ENCODE data around the gene PLA2G4D. TPM values are rescaled to one million over a fixed set of nuclear protein-coding genes. Genes with fewer than 3 reads are reported as not detected.

Gene PLA2G4D
- total and polyA plus RNA-seq, 7 experiments from 2014 or later = not detected

GRCh38 chr15:42133886-42134502, 39.6 kb upstream of the PLA2G4D start:
- peaks cover 6 to 27% (median 16%) of the 10 kb centered on the region in 5 donors for H3K27me3 Mint-ChIP-seq
- CTCF ChIA-PET = interaction anchor here (0.6 to 1.2 kb wide), 3 partner anchors 16 to 60 kb away, joined by 3 to 4 read pairs (median 3); no protein-coding TSS in a partner anchor
- H3K27ac ChIP-seq (ENCODE audit: low read depth, low read length) = no peak overlapping the region
- H3K9me3 ChIP-seq (ENCODE audit: control insufficient read depth in 2 of 3, low read length in 3 of 3) = no peaks in the 10 kb centered on the region
- H3K27ac Mint-ChIP-seq = no peak overlapping the region
- H3K4me1 Mint-ChIP-seq = peaks cover 0 to 7% (median 0%) of the 10 kb centered on the region in 7 donors
- peak in 5 of 9 donors; percentile 12 to 72 (median 23) for DNase-seq
- H3K4me3 Mint-ChIP-seq = no peak overlapping the region
- no peaks in the 10 kb centered on the region for H3K36me3 ChIP-seq (ENCODE audit: control insufficient read depth in 2 of 3, insufficient read depth in 3 of 3, low read length in 3 of 3)
- intact Hi-C loops (cut with micrococcal nuclease) = loop anchor here in 1 of 2 donors (1.0 kb wide), 1 partner anchor 68 kb away; no protein-coding TSS in a partner anchor
- no peaks in the 10 kb centered on the region for H3K27me3 ChIP-seq (ENCODE audit: control insufficient read depth in 2 of 2, insufficient read depth in 2 of 2, low read length in 2 of 2)
- no peaks in the 10 kb centered on the region for H3K4me1 ChIP-seq (ENCODE audit: control insufficient read depth in 2 of 2, insufficient read depth in 2 of 2, low read length in 2 of 2)
- POLR2A ChIA-PET = interaction anchor here (0.6 kb wide), 1 partner anchor 20 kb away, joined by 3 read pairs; no protein-coding TSS in a partner anchor
- ATAC-seq = peak; percentile 74
- no peaks in the 10 kb centered on the region for H3K9me3 Mint-ChIP-seq
- no peaks in the 10 kb centered on the region for H3K36me3 Mint-ChIP-seq
- no peak overlapping the region for H3K4me3 ChIP-seq (ENCODE audit: low read length)

GRCh38 chr15:42133356-42133755, 39.0 kb upstream of the PLA2G4D start:
- intact Hi-C loops (cut with micrococcal nuclease) = no loop called here
- H3K36me3 ChIP-seq (ENCODE audit: control insufficient read depth in 2 of 3, insufficient read depth in 3 of 3, low read length in 3 of 3) = no peaks in the 10 kb centered on the region
- no peaks in the 10 kb centered on the region for H3K9me3 ChIP-seq (ENCODE audit: control insufficient read depth in 2 of 3, low read length in 3 of 3)
- H3K27ac ChIP-seq (ENCODE audit: low read depth, low read length) = no peak overlapping the region
- DNase-seq (peak in 1 of 9 donors; percentile 7), ATAC-seq (no peak)
- no peak overlapping the region for H3K4me3 ChIP-seq (ENCODE audit: low read length)
- Mint-ChIP-seq H3K27ac (no peak overlapping the region), H3K4me1 (peaks cover 0 to 7% (median 0%) of the 10 kb centered on the region in 7 donors), H3K27me3 (peaks cover 6 to 27% (median 19%) of the 10 kb centered on the region in 5 donors), H3K9me3 (no peaks in the 10 kb centered on the region), H3K4me3 (no peak overlapping the region), H3K36me3 (no peaks in the 10 kb centered on the region)
- ChIA-PET POLR2A (interaction anchor here (0.6 kb wide), 1 partner anchor 20 kb away, joined by 3 read pairs; no protein-coding TSS in a partner anchor), CTCF (interaction anchor here (1.0 kb wide), 1 partner anchor 30 kb away, joined by 3 read pairs; no protein-coding TSS in a partner anchor)
- no peaks in the 10 kb centered on the region for H3K27me3 ChIP-seq (ENCODE audit: control insufficient read depth in 2 of 2, insufficient read depth in 2 of 2, low read length in 2 of 2)
- no peaks in the 10 kb centered on the region for H3K4me1 ChIP-seq (ENCODE audit: control insufficient read depth in 2 of 2, insufficient read depth in 2 of 2, low read length in 2 of 2)

- Mint-ChIP-seq H3K27me3 (peaks cover 10 to 29% (median 25%) of the 10 kb centered on the region in 5 donors), H3K36me3 (no peaks in the 10 kb centered on the region), H3K27ac (no peak overlapping the region), H3K9me3 (no peaks in the 10 kb centered on the region), H3K4me3 (no peak overlapping the region), H3K4me1 (peaks cover 0 to 6% (median 0%) of the 10 kb centered on the region in 7 donors)
- intact Hi-C loops (cut with micrococcal nuclease) = no loop called here
- CTCF ChIA-PET = no interaction called here
- Histone ChIP-seq H3K4me1 (ENCODE audit: control insufficient read depth in 2 of 2, insufficient read depth in 2 of 2, low read length in 2 of 2) (no peaks in the 10 kb centered on the region), H3K27ac (ENCODE audit: low read depth, low read length) (no peak overlapping the region), H3K36me3 (ENCODE audit: control insufficient read depth in 2 of 3, insufficient read depth in 3 of 3, low read length in 3 of 3) (no peaks in the 10 kb centered on the region), H3K9me3 (ENCODE audit: control insufficient read depth in 2 of 3, low read length in 3 of 3) (no peaks in the 10 kb centered on the region), H3K4me3 (ENCODE audit: low read length) (no peak overlapping the region), H3K27me3 (ENCODE audit: control insufficient read depth in 2 of 2, insufficient read depth in 2 of 2, low read length in 2 of 2) (no peaks in the 10 kb centered on the region)
- DNase-seq (peak in 1 of 9 donors; percentile 14), ATAC-seq (no peak)
- POLR2A ChIA-PET = no interaction called here
These were observed 37.8 kb upstream of the PLA2G4D start for GRCh38 chr15:42131826-42132806.

- Histone ChIP-seq H3K27ac (ENCODE audit: low read depth, low read length) (no peak overlapping the region), H3K4me3 (ENCODE audit: low read length) (no peak overlapping the region), H3K4me1 (ENCODE audit: control insufficient read depth in 2 of 2, insufficient read depth in 2 of 2, low read length in 2 of 2) (no peaks in the 10 kb centered on the region), H3K36me3 (ENCODE audit: control insufficient read depth in 2 of 3, insufficient read depth in 3 of 3, low read length in 3 of 3) (no peaks in the 10 kb centered on the region), H3K27me3 (ENCODE audit: control insufficient read depth in 2 of 2, insufficient read depth in 2 of 2, low read length in 2 of 2) (no peaks in the 10 kb centered on the region), H3K9me3 (ENCODE audit: control insufficient read depth in 2 of 3, low read length in 3 of 3) (no peaks in the 10 kb centered on the region)
- H3K27me3 Mint-ChIP-seq = peaks cover 10 to 27% (median 25%) of the 10 kb centered on the region in 5 donors
- H3K4me1 Mint-ChIP-seq = peaks cover 0 to 6% (median 0%) of the 10 kb centered on the region in 7 donors
- DNase-seq = peak in 1 of 9 donors; percentile 10
- no peaks in the 10 kb centered on the region for H3K9me3 Mint-ChIP-seq
- ChIA-PET POLR2A (no interaction called here), CTCF (no interaction called here)
- no peak overlapping the region for H3K4me3 Mint-ChIP-seq
- no peak for ATAC-seq
- H3K27ac Mint-ChIP-seq = no peak overlapping the region
- H3K36me3 Mint-ChIP-seq = no peaks in the 10 kb centered on the region
- intact Hi-C loops (cut with micrococcal nuclease) = no loop called here
These were observed 36.6 kb upstream of the PLA2G4D start for GRCh38 chr15:42131006-42131405.

- POLR2A ChIA-PET = no interaction called here
These were observed 36.1 kb upstream of the PLA2G4D start for GRCh38 chr15:42130246-42130986.

GRCh38 chr15:42129364-42129763, 35.0 kb upstream of the PLA2G4D start:
- H3K4me3 Mint-ChIP-seq = no peak overlapping the region
- intact Hi-C loops (cut with micrococcal nuclease) = no loop called here
- H3K27me3 Mint-ChIP-seq = peaks cover 15 to 37% (median 25%) of the 10 kb centered on the region in 5 donors

More at GRCh38 chr15:42130246-42130986, 36.1 kb upstream of the PLA2G4D start:
- CTCF ChIA-PET = interaction anchor here (0.9 kb wide), 1 partner anchor 8 kb away, joined by 3 read pairs; no protein-coding TSS in a partner anchor
- Histone ChIP-seq H3K4me3 (ENCODE audit: low read length) (no peak overlapping the region), H3K36me3 (ENCODE audit: control insufficient read depth in 2 of 3, insufficient read depth in 3 of 3, low read length in 3 of 3) (no peaks in the 10 kb centered on the region), H3K9me3 (ENCODE audit: control insufficient read depth in 2 of 3, low read length in 3 of 3) (no peaks in the 10 kb centered on the region), H3K27ac (ENCODE audit: low read depth, low read length) (no peak overlapping the region), H3K4me1 (ENCODE audit: control insufficient read depth in 2 of 2, insufficient read depth in 2 of 2, low read length in 2 of 2) (no peaks in the 10 kb centered on the region), H3K27me3 (ENCODE audit: control insufficient read depth in 2 of 2, insufficient read depth in 2 of 2, low read length in 2 of 2) (no peaks in the 10 kb centered on the region)
- Mint-ChIP-seq H3K9me3 (no peaks in the 10 kb centered on the region), H3K27ac (no peak overlapping the region), H3K4me3 (no peak overlapping the region), H3K4me1 (peaks cover 0 to 3% (median 0%) of the 10 kb centered on the region in 7 donors), H3K36me3 (no peaks in the 10 kb centered on the region), H3K27me3 (peaks cover 13 to 29% (median 25%) of the 10 kb centered on the region in 5 donors)
- no peak for ATAC-seq
- intact Hi-C loops (cut with micrococcal nuclease) = no loop called here
- DNase-seq = peak in 1 of 9 donors; percentile 11

More at GRCh38 chr15:42129364-42129763, 35.0 kb upstream of the PLA2G4D start:
- ATAC-seq = no peak
- DNase-seq = no peak
- Histone ChIP-seq H3K27ac (ENCODE audit: low read depth, low read length) (no peak overlapping the region), H3K4me3 (ENCODE audit: low read length) (no peak overlapping the region), H3K4me1 (ENCODE audit: control insufficient read depth in 2 of 2, insufficient read depth in 2 of 2, low read length in 2 of 2) (no peaks in the 10 kb centered on the region), H3K36me3 (ENCODE audit: control insufficient read depth in 2 of 3, insufficient read depth in 3 of 3, low read length in 3 of 3) (no peaks in the 10 kb centered on the region), H3K9me3 (ENCODE audit: control insufficient read depth in 2 of 3, low read length in 3 of 3) (no peaks in the 10 kb centered on the region), H3K27me3 (ENCODE audit: control insufficient read depth in 2 of 2, insufficient read depth in 2 of 2, low read length in 2 of 2) (no peaks in the 10 kb centered on the region)
- ChIA-PET CTCF (no interaction called here), POLR2A (no interaction called here)
- Mint-ChIP-seq H3K36me3 (no peaks in the 10 kb centered on the region), H3K9me3 (no peaks in the 10 kb centered on the region), H3K27ac (no peak overlapping the region), H3K4me1 (peaks cover 0 to 2% (median 0%) of the 10 kb centered on the region in 7 donors)

Data from naive thymus-derived CD4-positive, alpha-beta T cell (primary cell).